NOMO-1 treated with DMSO at 0.1 percent for 48 hours (cell line): ENCODE data around the gene C1orf159.
"Not testable (repeated sequence)": the region's sequence is repeated elsewhere in the genome, so short reads cannot be mapped to it uniquely, and the experiment has no call there.

Experiments
- DNase-seq: peaks from one replicate; lab custom pipeline; 2025; ENCODE audit not compliant: unreplicated experiment; lab: John Stamatoyannopoulos, UW

Gene C1orf159

DNA sequence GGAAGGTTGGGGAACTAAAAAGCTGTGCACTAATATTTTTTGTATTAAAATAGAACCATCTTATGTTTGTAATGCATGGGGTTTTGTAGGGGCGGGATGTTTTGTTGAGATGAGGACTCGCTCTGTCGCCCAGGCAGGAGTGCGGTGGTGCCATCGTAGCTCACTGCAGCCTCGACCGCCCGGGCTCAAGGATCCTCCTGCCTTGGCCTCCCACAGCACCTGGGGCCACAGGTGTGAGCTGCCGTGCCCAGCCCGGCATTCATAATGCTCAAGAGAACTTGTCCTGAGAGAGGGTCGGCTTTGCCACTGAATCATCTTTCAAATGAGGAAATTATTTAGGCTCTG lies 3.0 kb upstream of the C1orf159 start:
- no peak for DNase-seq

DNA sequence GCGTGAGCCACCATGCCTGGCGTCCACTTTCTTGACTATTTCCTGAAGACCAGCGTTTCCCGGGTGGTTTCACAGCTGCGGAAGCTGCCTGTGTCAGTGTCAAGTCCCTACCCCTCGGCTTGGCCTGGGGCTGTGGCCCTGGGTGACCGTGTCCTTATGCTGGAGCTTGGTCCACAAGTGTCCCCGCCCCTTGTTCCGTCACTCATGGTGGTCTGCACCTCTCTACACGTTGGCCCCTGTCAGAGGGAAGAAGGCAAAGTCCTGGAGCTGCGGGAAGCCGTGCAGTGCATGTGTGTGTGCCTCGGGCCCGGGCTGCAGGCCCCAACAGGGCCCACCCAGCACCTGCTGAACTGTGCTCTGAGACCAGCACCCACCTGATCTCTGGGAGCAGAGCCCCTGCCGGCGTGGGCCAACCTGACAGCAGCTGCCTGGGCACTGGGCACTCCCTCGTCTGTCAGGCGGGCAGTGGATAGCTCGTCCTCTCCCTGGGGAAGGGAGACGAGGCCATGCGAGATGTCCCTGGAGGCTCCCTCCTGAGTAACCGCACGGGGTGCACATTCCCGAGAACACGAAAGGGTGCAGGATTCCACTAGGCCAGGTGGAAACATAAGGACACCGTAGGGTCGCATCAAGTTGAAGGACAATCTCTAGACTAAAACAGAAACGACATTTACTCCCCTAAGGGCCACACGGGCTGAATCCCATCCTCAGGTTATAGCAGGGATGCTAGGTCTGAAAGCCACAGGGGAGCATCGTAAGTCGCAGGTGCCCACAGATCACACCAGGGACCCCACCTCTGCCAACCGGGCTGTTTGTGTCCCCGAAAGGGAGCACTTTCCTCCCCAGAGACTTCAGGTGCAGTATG lies 2.4 kb upstream of the C1orf159 start:
- no peak for DNase-seq

- peak; percentile 36 for DNase-seq
Observed at GRCh38 chr1:1117469-1117831, 1.6 kb upstream of the C1orf159 start.

DNA sequence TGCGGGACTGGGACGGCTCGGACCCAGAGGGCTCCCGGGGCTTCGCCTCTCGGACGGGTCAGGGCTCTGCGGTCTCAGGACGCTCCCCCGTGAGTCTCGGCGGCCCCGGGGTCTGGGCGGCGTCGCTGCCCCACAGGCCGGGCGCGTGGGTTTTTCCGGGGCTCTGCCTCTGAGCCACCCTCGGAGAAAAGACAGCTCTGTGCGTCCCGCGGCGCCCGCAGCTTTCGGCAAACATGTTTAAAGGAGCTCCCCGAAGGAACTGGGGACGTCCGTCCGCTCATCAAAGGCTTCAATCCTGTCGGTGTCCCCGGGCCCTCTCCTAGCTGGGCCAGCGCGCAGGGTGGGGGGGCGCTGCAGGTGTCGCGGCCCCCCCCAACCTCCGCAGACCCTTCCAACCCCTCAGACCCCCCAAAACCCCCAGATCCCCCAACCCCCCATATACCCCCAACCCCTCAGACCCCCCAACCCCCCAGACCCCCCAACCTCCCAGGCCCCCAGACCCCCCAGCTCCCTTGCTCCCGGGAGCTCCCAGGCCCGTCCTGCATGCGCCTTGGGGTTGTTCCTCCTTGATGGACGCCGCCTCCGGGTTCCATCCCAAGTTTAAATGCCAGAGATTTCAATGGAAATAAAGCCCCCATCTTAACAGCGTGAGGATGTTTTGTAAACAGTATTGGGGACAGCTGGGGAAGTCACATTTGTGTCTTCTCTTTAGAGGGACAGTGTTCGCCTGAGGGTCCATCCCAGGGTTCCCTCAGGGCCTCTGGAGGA lies 996 bp upstream of the C1orf159 start:
- DNase-seq, result no peak

GRCh38 chr1:1115136-1115785 lies 628 bp downstream of the C1orf159 start:
- no peak for DNase-seq

DNA sequence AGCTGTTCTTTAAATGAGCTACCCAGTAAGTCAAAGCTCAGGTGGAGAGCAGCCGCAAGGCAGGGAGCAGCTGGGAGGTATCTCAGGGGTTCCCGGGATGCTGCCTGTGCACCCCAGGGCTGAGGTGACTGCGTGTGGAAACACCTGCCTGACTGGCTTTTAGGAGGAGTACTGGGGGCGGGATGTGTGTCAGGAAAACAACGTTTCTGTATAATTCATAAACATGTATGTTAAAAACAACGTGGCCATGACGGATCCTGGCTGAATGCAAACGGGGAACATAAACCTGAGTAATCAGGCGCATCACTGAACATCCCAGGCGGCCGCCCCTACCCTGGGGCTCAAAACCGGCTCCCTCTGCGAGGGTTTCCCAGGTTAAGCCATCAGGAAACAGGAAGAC lies 1.5 kb downstream of the C1orf159 start:
- no peak for DNase-seq

GRCh38 chr1:1112237-1112985 lies 3.5 kb downstream of the C1orf159 start:
- DNase-seq, result no peak

DNA sequence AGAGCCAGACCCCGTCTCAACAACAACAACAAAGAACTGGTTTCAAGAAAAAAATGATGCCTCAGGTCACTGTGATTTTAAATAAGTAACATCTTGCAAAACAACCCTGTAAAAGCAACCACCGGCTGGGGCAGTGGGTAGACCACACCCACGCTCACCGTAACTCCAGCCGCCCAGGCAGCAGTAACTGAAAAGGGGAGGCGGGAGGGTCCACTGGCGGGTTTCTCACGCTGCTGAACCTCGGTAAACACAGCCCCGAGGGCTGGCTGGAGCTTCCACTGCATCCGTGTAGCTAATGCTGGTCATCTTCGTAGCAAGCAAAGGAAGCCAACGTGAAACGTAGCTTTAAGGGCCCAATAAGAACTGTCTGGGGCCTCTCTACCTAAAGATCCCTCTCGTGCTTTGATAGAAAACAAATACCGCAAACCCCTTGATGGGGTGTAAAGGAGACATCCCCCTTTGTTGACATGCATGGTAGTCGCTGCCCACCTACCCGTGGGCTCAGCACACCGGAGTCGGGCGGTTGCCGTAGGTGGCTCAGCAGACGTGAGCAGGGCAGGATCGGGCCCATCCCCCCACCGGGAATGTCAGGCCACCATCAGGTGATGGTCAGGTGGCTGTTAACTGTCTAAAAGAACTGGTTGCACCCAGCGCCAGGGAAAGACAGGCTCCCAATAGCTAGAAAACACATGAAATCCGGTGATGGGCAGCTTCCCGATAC lies 4.2 kb downstream of the C1orf159 start:
- DNase-seq, result no peak

- no peak for DNase-seq
Observed at GRCh38 chr1:1110561-1110971, 5.3 kb downstream of the C1orf159 start.

GRCh38 chr1:1109743-1110142 lies 6.1 kb downstream of the C1orf159 start:
- DNase-seq, result no peak

GRCh38 chr1:1106510-1107221 lies 9.2 kb downstream of the C1orf159 start:
- DNase-seq, result no peak

DNA sequence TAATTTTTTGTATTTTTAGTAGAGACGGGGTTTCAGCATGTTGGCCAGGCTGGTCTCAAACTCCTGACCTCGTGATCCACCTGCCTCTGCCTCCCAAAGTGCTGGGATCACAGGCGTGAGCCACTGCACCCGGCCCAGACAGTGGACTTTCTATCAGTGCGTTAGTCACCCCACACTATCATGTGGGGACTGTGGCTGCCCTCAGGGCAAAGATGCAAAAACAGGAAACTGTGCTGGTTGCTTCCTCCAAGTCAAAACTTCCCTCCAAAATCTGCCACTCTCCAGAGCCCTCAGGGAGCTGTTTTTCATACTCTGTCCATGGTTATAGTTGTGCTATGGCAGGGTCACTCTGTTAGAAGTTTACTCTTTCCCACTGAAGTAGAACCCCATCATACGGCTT lies 11.7 kb downstream of the C1orf159 start:
- not testable (repeated sequence) for DNase-seq

GRCh38 chr1:1101503-1101902 lies 14.4 kb downstream of the C1orf159 start:
- DNase-seq, result no peak

DNA sequence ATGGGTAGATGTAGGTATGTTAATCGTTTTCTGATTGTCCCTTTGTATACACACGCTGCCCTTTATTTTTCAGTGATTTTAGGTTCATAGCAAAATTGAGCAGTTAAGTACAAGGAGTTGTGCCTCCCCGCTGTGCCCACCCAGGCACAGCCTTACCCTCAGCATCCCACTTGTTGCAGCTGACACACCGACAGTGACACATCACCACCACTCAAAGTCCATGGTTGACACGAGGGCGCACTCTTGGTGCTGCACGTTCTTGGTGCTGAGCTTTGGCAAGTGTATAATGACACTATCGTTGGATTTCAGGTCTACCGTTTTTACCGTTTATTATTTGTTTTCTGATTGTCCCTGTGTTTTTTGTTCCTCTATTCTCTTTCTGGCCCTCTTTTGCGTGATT lies 15.6 kb downstream of the C1orf159 start:
- no peak for DNase-seq

DNA sequence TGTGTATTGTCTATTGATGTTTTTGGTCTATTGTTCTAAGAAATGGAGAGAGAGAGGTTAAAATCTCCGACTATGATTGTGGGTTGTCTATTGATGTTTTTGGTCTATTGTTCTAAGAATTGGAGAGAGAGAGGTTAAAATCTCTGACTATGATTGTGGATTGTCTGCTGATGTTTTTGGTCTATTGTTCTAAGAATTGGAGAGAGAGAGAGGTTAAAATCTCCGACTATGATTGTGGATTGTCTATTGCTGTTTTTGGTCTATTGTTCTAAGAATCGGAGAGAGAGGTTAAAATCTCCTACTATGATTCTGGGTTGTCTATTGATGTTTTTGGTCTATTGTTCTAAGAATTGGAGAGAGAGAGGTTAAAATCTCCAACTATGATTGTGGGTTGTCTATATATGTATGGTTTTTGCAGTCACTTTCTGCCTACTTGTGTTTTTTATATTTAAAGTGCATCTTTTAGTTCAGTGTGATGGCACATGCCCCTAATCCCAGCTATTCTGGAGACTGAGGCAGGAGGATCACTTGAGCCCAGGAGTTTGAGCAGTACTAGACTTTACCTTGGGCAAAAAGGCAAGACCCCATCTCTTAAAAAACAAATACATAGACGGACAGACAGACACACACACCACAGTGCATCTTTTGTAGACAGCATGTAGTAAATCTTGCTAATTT lies 16.2 kb downstream of the C1orf159 start:
- no peak for DNase-seq

DNA sequence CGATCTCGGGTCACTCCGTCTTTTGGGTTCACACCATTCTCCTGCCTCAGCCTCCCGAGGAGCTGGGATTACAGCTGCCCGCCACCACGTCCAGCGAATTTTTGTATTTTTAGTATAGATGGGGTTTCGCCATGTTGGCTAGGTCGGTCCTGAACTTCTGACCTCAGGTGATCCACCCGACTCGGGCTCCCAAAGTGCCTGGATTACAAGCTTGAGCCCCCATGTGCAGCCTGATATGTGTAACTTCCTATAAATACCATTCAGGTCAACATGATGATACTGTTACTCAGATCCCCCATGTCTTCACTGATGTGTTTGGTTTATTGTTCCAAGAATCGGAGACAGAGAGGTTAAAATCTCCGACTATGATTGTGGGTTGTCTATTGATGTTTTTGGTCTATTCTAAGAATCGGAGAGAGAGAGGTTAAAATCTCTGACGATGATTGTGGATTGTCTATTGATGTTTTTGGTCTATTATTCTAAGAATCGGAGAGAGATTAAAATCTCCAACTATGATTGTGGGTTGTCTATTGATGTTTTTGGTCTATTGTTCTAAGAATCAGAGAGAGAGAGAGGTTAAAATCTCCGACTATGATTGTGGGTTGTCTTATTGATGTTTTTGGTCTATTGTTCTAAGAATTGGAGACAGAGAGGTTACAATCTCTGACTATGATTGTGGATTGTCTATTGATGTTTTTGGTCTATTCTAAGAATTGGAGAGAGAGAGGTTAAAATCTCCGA lies 17.0 kb downstream of the C1orf159 start:
- DNase-seq, result no peak

DNA sequence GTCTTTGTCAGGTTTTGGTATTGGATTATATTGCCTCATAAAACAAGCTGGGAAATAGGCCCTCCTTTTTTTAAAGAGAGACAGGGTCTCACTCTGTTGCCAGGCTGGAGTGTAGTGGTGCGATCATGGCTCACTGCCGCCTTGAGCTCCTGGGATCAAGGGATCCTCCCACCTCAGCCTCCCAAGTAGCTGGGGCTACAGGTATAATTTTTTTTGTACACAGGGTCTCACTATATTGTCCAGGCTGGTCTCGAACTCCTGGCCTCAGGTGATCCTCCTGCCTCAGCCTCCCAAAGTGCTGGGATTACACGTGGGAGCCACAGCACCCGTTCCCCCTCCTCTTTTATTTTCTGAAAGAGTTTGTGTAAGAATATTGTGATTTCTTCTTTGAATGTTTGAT lies 19.8 kb downstream of the C1orf159 start:
- not testable (repeated sequence) for DNase-seq

DNA sequence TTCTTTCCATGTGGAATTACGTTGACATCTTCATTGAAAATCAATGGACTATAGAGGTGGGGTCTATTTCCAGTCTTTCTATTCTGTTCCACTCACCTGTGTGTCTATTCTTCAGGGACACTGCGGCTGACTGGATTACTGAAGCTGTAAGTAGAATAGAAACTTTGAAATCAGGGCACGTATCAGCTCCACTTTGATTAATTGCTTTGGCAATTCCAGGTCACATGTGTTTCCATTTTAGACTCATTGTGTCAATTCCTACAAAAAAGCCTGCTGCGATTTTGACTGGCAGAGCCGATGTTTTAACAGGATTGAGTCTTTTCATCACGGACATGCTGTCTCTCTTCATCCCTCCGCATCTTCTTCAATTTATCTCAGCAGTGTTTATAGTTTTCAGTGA lies 20.9 kb downstream of the C1orf159 start:
- no peak for DNase-seq

GRCh38 chr1:1093610-1093943 lies 22.3 kb downstream of the C1orf159 start:
- no peak for DNase-seq
